Stomach smooth muscle (tissue), 2 donors: ENCODE measurements around the gene PDGFA.

Experiments
- H3K27ac ChIP-seq: one replicate; pipeline ENCODE4 v1.7.0; 2013; ENCODE audit warnings: mild to moderate bottlenecking, low read length, inconsistent platforms
- H3K27me3 ChIP-seq, 2 donors: one replicate each; pipeline ENCODE4 v1.7.0; 2013; ENCODE audit warnings: low read length in 2 of 2; ENCODE audit not compliant: insufficient read depth in 2 of 2, control insufficient read depth in 1 of 2
- H3K36me3 ChIP-seq, 2 donors: one replicate each; pipeline ENCODE4 v1.7.0; 2013; ENCODE audit warnings: low read length in 2 of 2; ENCODE audit not compliant: control insufficient read depth in 2 of 2, insufficient read depth in 2 of 2
- H3K4me1 ChIP-seq: one replicate; pipeline ENCODE4 v1.7.0; 2013; ENCODE audit warnings: low read length; ENCODE audit not compliant: control insufficient read depth, insufficient read depth
- H3K4me3 ChIP-seq, 2 donors: one replicate each; pipeline ENCODE4 v1.7.0; 2013; ENCODE audit warnings: low read length in 2 of 2
- H3K9ac ChIP-seq, 2 donors: one replicate each; pipeline ENCODE4 v1.7.0; 2013; ENCODE audit warnings: low read length in 2 of 2, mild to moderate bottlenecking in 1 of 2
- H3K9me3 ChIP-seq, 2 donors: one replicate each; pipeline ENCODE4 v1.7.0; 2013; ENCODE audit warnings: low read length in 2 of 2; ENCODE audit not compliant: control insufficient read depth in 2 of 2
- donor health status: healthy.
- donor health status: Pancreatic carcinoma.

The PDGFA gene

DNA sequence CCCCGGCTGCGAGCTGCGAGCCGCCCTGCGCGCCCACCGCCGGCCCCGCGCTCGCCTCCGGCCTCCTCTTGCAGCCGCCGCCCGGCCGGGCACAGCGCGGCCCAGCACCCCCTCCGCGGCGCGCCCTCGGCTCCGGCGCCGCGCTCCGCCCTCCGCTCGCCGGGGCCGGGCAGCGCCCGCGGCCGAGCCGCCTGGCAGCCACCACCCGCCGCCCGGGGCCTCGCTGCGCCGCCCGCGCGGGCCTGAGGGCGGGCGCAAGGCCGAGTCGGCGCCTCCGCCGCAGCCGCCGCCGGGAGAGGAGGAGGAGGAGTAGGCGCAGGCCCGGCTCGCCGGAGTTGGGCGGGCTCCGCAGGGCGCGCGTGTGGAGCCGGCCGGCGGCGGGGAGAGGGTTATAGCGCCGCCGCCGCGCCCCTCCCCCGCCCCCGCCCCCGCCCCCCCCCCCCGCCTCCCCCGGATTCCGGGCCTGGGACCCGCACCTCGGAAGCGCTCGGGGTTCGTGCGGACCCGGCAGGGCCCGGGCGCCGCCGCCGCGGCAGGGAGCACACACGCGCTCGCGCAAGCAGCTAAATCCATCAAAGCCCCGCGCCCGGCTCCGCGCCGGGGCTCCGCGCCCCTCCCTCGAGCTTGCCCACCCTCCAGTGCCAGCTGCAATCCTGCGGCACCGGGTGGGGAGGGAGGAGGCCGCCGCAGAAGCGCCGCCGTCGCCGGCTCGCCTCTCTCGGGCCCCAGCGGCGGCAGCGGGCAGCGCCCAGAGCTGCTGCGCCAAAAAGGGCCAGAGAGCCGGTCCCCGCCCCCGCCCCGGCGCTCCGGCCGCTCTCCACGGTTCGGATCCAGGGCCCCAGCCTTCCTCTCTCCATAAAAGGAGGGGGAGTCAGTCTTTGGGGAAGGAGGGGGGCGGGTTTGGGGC lies at the start of gene PDGFA:
PDGFA (minus strand) TSS at position 363 of the 907 bp plus-strand sequence. CDS start 845 bp downstream, outside the sequence.
- H3K9ac ChIP-seq, result peak within 1 kb of the TSS; percentile 52 to 71
- peak within 1 kb of the TSS; percentile 74 for H3K27ac ChIP-seq
- no peaks in the 10 kb centered on the region for H3K9me3 ChIP-seq
- no peaks in the 10 kb centered on the region for H3K36me3 ChIP-seq
- H3K4me3 ChIP-seq, result peak within 1 kb of the TSS; percentile 73 to 81
- peaks cover 5 to 32% of the 10 kb centered on the region in 2 donors for H3K27me3 ChIP-seq
- peaks cover 29% of the 10 kb centered on the region for H3K4me1 ChIP-seq

DNA sequence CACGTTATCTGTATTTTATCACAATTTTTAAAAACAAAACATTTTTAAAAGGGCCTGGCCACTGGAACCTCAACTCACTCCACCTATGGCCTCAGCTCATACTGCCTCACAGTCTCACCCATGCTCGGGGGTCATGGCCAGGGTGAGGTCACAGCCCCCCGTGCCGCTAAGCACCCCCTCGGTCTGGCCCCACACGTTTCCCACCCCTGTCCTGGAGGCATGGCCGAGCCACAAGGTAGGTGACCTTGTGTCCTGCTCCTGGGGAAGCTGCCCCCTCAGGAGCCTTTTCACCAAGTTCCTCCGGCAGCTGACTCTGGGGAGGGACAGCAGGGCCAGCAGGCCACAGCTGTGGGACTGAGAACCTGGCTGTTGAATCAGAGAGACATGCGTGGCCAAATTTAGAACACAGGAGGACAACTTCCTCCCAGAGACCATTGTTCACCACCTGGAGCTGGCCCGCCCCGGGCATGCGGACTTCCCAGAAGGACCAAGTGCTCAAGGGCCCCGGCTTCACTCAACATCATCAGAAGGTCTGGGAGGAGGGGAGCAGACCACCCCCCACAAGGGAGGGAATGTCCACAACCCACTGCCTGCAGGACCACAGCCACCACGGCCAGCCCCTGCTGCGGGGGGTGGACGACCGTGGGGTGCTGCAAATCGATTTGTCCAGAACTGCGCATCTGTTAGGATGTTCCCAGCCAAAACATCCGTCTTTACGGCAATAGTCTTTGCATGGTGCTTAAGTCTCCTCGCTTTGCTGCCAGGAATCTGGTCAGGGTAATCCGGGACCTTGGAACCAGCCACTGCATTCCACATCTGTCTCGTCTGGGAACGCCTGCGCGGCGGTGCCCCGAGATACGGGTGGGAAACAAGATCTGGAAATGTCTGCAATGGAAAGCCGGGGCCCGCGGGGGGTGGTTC lies 48.6 kb upstream of the PDGFA start:
- H3K9ac ChIP-seq, result no peak overlapping the region
- H3K27ac ChIP-seq, result no peak overlapping the region
- no peaks in the 10 kb centered on the region for H3K36me3 ChIP-seq
- peaks cover 4% of the 10 kb centered on the region for H3K4me1 ChIP-seq
- no peak overlapping the region for H3K4me3 ChIP-seq
- H3K27me3 ChIP-seq, result no peaks in the 10 kb centered on the region
- H3K9me3 ChIP-seq, result no peaks in the 10 kb centered on the region

GRCh38 chr7:567305-567883 lies 47.7 kb upstream of the PDGFA start:
- H3K27ac ChIP-seq, result no peak overlapping the region

DNA sequence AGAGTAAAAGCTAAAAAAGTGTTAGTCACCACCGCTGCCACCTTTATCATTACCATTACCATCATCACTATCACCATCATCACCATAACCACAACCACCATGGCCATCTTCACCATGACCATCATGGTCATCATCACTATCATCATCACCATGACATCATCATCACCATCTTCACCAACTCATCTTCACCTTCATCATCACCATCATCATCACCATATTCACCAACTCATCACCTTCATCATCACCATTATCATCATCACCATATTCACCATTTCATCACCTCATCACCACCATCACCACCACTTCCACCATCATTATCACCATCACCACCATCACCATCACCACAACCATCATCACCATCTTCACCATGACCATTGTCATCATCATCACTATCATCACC lies 46.5 kb upstream of the PDGFA start:
- H3K27ac ChIP-seq, result no peak overlapping the region
- no peaks in the 10 kb centered on the region for H3K27me3 ChIP-seq
- peaks cover 4% of the 10 kb centered on the region for H3K4me1 ChIP-seq
- no peak overlapping the region for H3K9ac ChIP-seq
- H3K9me3 ChIP-seq, result no peaks in the 10 kb centered on the region
- no peak overlapping the region for H3K4me3 ChIP-seq
- no peaks in the 10 kb centered on the region for H3K36me3 ChIP-seq

More at GRCh38 chr7:567305-567883, 47.7 kb upstream of the PDGFA start:
- Histone ChIP-seq H3K36me3 (no peaks in the 10 kb centered on the region), H3K27me3 (no peaks in the 10 kb centered on the region), H3K9ac (no peak overlapping the region), H3K4me3 (no peak overlapping the region), H3K9me3 (no peaks in the 10 kb centered on the region), H3K4me1 (peaks cover 4% of the 10 kb centered on the region)

GRCh38 chr7:564176-564865 lies 44.7 kb upstream of the PDGFA start:
- no peak overlapping the region for H3K27ac ChIP-seq

GRCh38 chr7:563629-564170 lies 44.1 kb upstream of the PDGFA start:
- no peak overlapping the region for H3K9ac ChIP-seq
- H3K27me3 ChIP-seq, result no peaks in the 10 kb centered on the region
- H3K27ac ChIP-seq, result no peak overlapping the region
- H3K4me3 ChIP-seq, result no peak overlapping the region
- H3K4me1 ChIP-seq, result peaks cover 2% of the 10 kb centered on the region
- no peaks in the 10 kb centered on the region for H3K36me3 ChIP-seq
- H3K9me3 ChIP-seq, result no peaks in the 10 kb centered on the region

More at GRCh38 chr7:564176-564865, 44.7 kb upstream of the PDGFA start:
- Histone ChIP-seq H3K9me3 (no peaks in the 10 kb centered on the region), H3K9ac (no peak overlapping the region), H3K27me3 (no peaks in the 10 kb centered on the region), H3K36me3 (no peaks in the 10 kb centered on the region), H3K4me1 (peaks cover 2% of the 10 kb centered on the region), H3K4me3 (no peak overlapping the region)

DNA sequence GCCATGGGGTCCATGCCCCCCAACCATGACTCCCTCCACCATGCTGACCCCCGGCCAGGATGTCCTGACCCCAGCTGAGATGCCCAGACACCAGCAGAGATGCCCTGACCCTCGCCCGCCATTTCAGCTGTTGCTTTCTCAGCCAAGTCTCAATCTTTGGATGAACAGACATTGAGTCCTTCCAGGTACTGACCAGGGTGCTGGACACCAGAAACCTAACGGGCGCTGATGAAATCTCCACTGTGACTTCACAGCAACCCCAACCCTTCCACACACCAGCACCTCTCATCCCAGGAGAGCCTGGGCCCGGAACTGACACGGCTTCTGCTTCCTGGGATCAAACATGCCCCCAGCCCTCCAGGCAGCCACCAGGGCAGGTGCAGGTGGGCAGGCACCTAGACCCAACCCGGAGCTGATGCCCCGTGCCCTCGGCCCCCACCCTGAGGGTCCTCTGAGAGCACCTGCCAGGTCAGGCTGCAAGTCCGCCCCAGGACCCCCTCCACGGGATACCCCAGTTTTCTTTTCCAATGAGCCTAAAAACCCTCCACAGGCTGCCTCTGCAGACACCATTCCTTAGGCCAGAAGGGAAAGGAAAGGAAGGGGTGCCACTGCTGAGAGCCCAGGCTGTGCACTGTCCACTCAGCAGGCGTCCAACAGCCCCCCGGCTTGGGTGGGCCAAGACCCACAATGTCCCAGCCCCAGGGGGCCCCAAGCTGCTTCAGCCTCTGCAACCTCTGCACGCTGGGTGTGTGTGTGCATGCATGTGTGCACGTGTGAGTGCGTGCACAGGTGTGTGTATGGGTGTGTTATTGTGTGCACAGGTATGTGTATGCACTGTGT lies 43.4 kb upstream of the PDGFA start:
- H3K4me3 ChIP-seq, result no peak overlapping the region
- no peaks in the 10 kb centered on the region for H3K36me3 ChIP-seq
- no peak overlapping the region for H3K27ac ChIP-seq
- no peaks in the 10 kb centered on the region for H3K9me3 ChIP-seq
- H3K9ac ChIP-seq, result no peak overlapping the region
- no peaks in the 10 kb centered on the region for H3K4me1 ChIP-seq
- H3K27me3 ChIP-seq, result no peaks in the 10 kb centered on the region

GRCh38 chr7:562374-562675 lies 42.7 kb upstream of the PDGFA start:
- Histone ChIP-seq H3K9ac (no peak overlapping the region), H3K4me3 (no peak overlapping the region), H3K9me3 (no peaks in the 10 kb centered on the region), H3K27me3 (no peaks in the 10 kb centered on the region), H3K27ac (no peak overlapping the region), H3K4me1 (no peaks in the 10 kb centered on the region), H3K36me3 (no peaks in the 10 kb centered on the region)

DNA sequence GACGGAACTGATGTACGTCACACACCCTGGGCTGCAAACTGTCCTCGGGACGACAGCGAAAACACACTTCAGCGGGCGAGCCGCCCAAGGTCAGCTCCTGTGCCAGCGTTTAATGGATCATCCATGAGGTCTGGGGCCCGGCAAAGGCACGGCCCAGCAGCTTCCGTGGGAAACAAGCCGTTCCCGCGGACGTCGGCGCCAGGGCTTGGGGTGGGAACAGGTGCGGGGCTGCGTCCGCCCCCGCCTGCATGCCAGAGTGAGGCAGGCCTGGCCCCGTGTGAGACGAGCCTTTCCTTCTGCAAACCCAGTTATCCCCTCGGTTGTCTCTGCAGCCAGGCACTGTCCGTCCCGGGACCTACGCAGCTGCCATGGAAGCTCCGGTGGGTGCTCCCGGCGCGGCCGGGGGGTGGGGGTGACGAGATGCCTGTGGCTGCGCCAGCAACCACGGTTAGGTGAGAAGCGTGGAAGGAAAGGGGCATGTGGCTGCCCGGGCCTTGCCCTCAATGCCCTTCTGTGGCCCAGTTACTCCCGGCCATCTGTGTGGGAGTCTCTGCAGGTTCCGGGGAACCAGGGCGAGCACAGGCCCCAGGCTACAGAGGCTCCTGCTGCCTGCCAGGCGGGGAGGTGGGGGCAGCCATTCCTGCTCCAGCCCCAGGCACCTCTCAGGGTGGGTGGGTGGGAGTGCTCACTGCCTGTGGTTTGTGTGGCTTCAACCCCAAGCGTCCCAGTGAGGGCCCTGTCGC lies 42.2 kb upstream of the PDGFA start:
- Histone ChIP-seq H3K9me3 (no peaks in the 10 kb centered on the region), H3K4me1 (no peaks in the 10 kb centered on the region), H3K9ac (no peak overlapping the region), H3K27ac (no peak overlapping the region), H3K36me3 (no peaks in the 10 kb centered on the region), H3K27me3 (no peaks in the 10 kb centered on the region), H3K4me3 (no peak overlapping the region)
